RWPE1 (cell line): ENCODE results near the gene CASD1.

Experiments used
- CTCF ChIA-PET: fragments of 350-600 bp; sonication (Branson Sonifier 250); formaldehyde crosslinking; extraction: SDS; loops from one replicate; lab custom pipeline; 2021; lab: Yijun Ruan, JAX
- POLR2A ChIA-PET: fragments of 400-600 bp; formaldehyde crosslinking; extraction: SDS; loops from one replicate; lab custom pipeline; 2020; ENCODE audit warnings: antibody characterized with exemption; ENCODE audit not compliant: low non-redundant PET; lab: Yijun Ruan, JAX
- DNase-seq: peaks from one replicate; pipeline ENCODE4 v3.0.0; 2012; ENCODE audit warnings: low spot score
- H3K27ac ChIP-seq: fragments of 450-650 bp; 2 replicates; pipeline ENCODE4 v1.5.1; 2017
- CTCF ChIP-seq: fragments of 450-650 bp; conservative IDR thresholded peaks from 2 replicates; pipeline ENCODE4 v1.5.1; 2017; ENCODE audit warnings: low read depth, mild to moderate bottlenecking

CASD1 gene

GRCh38 chr7:94510582-94511496 is 1.2 kb downstream of the CASD1 start:
- DNase-seq: peak; percentile 26
- CTCF ChIA-PET: no interaction called here
- peak overlapping the region; percentile 83 for H3K27ac ChIP-seq
- TF ChIP-seq CTCF: no peak
- POLR2A ChIA-PET: no interaction called here

GRCh38 chr7:94511718-94512117 is 2.1 kb downstream of the CASD1 start:
- CTCF ChIA-PET: no interaction called here

GRCh38 chr7:94512735-94513564 is 3.3 kb downstream of the CASD1 start:
- DNase-seq: no peak
- ChIA-PET POLR2A (no interaction called here), CTCF (interaction anchor here (0.6 to 0.7 kb wide), 2 partner anchors 160 to 167 kb away, joined by 3 read pairs; no protein-coding TSS in a partner anchor)
- H3K27ac ChIP-seq: no peak overlapping the region
- no peak for TF ChIP-seq CTCF

More at GRCh38 chr7:94511718-94512117, 2.1 kb downstream of the CASD1 start:
- peak; percentile 7 for DNase-seq
- H3K27ac ChIP-seq: no peak overlapping the region
- no peak for TF ChIP-seq CTCF
- POLR2A ChIA-PET: no interaction called here

GRCh38 chr7:94513565-94513860 is 3.9 kb downstream of the CASD1 start:
- no peak for TF ChIP-seq CTCF
- DNase-seq: no peak
- ChIA-PET CTCF (interaction anchor here (0.6 to 0.7 kb wide), 2 partner anchors 161 to 166 kb away, joined by 3 read pairs; no protein-coding TSS in a partner anchor), POLR2A (no interaction called here)
- no peak overlapping the region for H3K27ac ChIP-seq

- ChIA-PET CTCF (no interaction called here), POLR2A (no interaction called here)
- no peak overlapping the region for H3K27ac ChIP-seq
- no peak for DNase-seq
- TF ChIP-seq CTCF: no peak
Observed at GRCh38 chr7:94514140-94514889, 4.7 kb downstream of the CASD1 start.

GRCh38 chr7:94514917-94515316 is 5.3 kb downstream of the CASD1 start:
- CTCF ChIA-PET: no interaction called here
- no peak overlapping the region for H3K27ac ChIP-seq
- no peak for DNase-seq
- POLR2A ChIA-PET: no interaction called here
- TF ChIP-seq CTCF: no peak
